HEK293 (cell line): ENCODE data around the gene JUND.

Experiments used
- GLI2 ChIP-seq: fragments of 450-650 bp; formaldehyde crosslinking; IDR thresholded peaks from 2 replicates; pipeline ENCODE4; 2017; ENCODE audit warnings: missing biosample characterization, missing genetic modification characterization, low read depth, borderline replicate concordance
- REPIN1 ChIP-seq: fragments of 450-650 bp; formaldehyde crosslinking; IDR thresholded peaks from 2 replicates; pipeline ENCODE4 v1.5.1; 2017; ENCODE audit warnings: missing biosample characterization, missing genetic modification characterization, low read depth
- ZBTB21 ChIP-seq: fragments of 450-650 bp; formaldehyde crosslinking; IDR thresholded peaks from 2 replicates; pipeline ENCODE4 v1.5.1; 2017; ENCODE audit warnings: missing biosample characterization, missing genetic modification characterization
- ZFP41 ChIP-seq: fragments of 450-650 bp; formaldehyde crosslinking; IDR thresholded peaks from 2 replicates; pipeline ENCODE4 v1.5.1; 2016; ENCODE audit warnings: missing biosample characterization, missing genetic modification characterization, borderline replicate concordance
- ZNF169 ChIP-seq: fragments of 450-650 bp; formaldehyde crosslinking; IDR thresholded peaks from 2 replicates; pipeline ENCODE4 v1.5.1; 2016; ENCODE audit warnings: missing biosample characterization, missing genetic modification characterization
- ZNF184 ChIP-seq: fragments of 450-650 bp; IDR thresholded peaks from 2 replicates; pipeline ENCODE4 v1.5.1; 2018; ENCODE audit warnings: missing biosample characterization, mild to moderate bottlenecking, missing genetic modification characterization
- ZNF530 ChIP-seq: fragments of 450-650 bp; formaldehyde crosslinking; IDR thresholded peaks from 2 replicates; pipeline ENCODE4 v1.5.1; 2016; ENCODE audit warnings: low read depth, missing biosample characterization, missing genetic modification characterization
- TF ChIP-seq, protein P1 (sequence below): fragments of 450-650 bp; formaldehyde crosslinking; IDR thresholded peaks from 2 replicates; pipeline ENCODE4 v1.5.1; 2016; ENCODE audit warnings: missing biosample characterization, missing genetic modification characterization

DNA sequence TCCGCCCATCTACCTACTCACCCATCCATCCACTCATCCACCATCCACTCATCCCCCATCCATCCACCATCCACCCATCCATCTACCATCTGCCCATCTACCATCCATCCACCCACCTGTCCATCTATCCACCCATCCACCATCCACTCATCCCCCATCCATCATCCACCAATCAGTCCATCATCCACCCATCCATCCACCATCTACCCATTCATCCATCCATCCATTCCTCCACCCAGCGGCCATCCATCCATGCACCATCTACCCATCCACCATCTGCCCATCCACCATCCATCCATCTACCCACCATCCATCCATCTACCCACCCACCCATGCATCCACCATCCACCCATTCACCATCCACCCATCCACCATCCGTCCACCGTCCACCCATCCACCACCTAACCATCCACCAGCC is 13.6 kb upstream of the JUND start:
- TF ChIP-seq ZFP41 (no peak), ZBTB21 (tag by site-specific recombination) (no peak), ZNF169 (tag by site-specific recombination) (0 out of 2 replicates have a peak, but pooled peaks have one; percentile 63), ZNF530 (tag by site-specific recombination) (no peak; the same call in 1 of the 2 replicates), ZNF184 (no peak), REPIN1 (tag by site-specific recombination) (no peak), GLI2 (tag by site-specific recombination) (no peak)
- TF ChIP-seq, protein P1, sequence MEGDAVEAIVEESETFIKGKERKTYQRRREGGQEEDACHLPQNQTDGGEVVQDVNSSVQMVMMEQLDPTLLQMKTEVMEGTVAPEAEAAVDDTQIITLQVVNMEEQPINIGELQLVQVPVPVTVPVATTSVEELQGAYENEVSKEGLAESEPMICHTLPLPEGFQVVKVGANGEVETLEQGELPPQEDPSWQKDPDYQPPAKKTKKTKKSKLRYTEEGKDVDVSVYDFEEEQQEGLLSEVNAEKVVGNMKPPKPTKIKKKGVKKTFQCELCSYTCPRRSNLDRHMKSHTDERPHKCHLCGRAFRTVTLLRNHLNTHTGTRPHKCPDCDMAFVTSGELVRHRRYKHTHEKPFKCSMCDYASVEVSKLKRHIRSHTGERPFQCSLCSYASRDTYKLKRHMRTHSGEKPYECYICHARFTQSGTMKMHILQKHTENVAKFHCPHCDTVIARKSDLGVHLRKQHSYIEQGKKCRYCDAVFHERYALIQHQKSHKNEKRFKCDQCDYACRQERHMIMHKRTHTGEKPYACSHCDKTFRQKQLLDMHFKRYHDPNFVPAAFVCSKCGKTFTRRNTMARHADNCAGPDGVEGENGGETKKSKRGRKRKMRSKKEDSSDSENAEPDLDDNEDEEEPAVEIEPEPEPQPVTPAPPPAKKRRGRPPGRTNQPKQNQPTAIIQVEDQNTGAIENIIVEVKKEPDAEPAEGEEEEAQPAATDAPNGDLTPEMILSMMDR (tag by site-specific recombination): no peak
